ENCODE data around the gene RBM47.

DNA sequence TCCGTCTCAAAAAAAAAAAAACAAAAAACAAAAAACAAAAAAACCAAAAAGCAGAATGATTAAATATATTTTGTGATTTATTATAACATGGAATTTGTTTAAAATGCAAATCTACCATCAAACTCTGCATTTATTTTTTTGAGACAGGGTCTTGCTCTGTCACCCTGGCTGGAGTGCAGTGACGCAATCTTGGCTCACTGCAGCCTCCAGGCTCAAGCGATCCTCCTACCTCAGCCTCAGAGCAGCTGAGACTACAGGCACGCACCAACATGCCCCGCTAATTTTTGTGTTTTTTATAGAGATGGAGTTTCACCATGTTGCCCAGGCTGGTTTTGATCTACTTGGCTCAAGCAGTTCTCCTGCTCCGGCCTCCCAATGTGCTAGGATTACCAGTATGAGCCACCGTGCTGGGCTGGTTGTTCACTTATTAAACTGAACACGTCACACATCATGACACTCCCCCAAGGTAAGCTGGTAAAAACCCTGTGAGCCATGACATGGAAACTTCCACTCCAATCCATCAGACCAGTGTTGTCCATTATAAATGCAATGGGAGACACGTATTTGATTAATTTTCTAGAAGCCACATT lies 45.7 kb downstream of the RBM47 start:
- TF ChIP-seq HDAC2 (IDR thresholded peaks at IDR 0.05) (no peak), GTF2E2 (tag; IDR thresholded peaks at IDR 0.05) (no peak), ZNF384 (IDR thresholded peaks at IDR 0.05; ENCODE audit: low read depth, low read length) (no peak), SRF (CRISPR knock-in tag; IDR thresholded peaks at IDR 0.05) (no peak), RFX5 (IDR thresholded peaks at IDR 0.05; ENCODE audit: low read depth, low read length) (no peak)
